Left lung (tissue), 10 donors: ENCODE results near the gene PTPRN2. TPM values are rescaled to one million over a fixed set of nuclear protein-coding genes. Genes with fewer than 3 reads are reported as not detected.

Source experiments
- ATAC-seq: fragments of 200-7000 bp; cut with Tn5 transposase; one replicate; pipeline ENCODE4 v1.9.1; 2020; ENCODE audit warnings: moderate library complexity
- DNase-seq, 4 donors: peaks; one replicate each; pipeline ENCODE4 v3.0.0-alpha.2; 2013 to 2020
- H3K27ac ChIP-seq, 2 donors: fragments of 200-600 bp; sonication (generic) in 1 of 2; one replicate each; pipeline versions ENCODE4 v1.5.0 to v1.8.0; 2020 to 2021
- H3K27me3 ChIP-seq, 2 donors: fragments of 200-600 bp; sonication (generic) in 1 of 2; one replicate each; pipeline versions ENCODE4 v1.5.0 to v1.8.0; 2020 to 2021
- H3K36me3 ChIP-seq, 2 donors: fragments of 200-600 bp; sonication (generic) in 1 of 2; one replicate each; pipeline versions ENCODE4 v1.5.0 to v1.8.0; 2020 to 2021
- H3K4me1 ChIP-seq, 2 donors: fragments of 200-600 bp; one replicate each; pipeline ENCODE4 v1.8.0; 2021
- H3K4me3 ChIP-seq, 2 donors: fragments of 200-600 bp; sonication (generic) in 1 of 2; one replicate each; pipeline versions ENCODE4 v1.5.0 to v1.8.0; 2020 to 2021; ENCODE audit warnings: mild to moderate bottlenecking in 1 of 2
- H3K9me3 ChIP-seq, 2 donors: fragments of 200-600 bp; sonication (generic) in 1 of 2; one replicate each; pipeline versions ENCODE4 v1.5.0 to v1.8.0; 2020 to 2021
- CTCF ChIP-seq, 2 donors: fragments of 200-600 bp; sonication (generic) in 1 of 2; IDR thresholded peaks; one replicate each; pipeline versions ENCODE4 v1.5.0 to v1.8.0; 2021; ENCODE audit warnings: antibody characterized with exemption in 2 of 2
- intact Hi-C, 2 donors: fragments of 100-400 bp; cut with DNase I; formaldehyde crosslinking; loops; one replicate each; pipeline versions ENCODE4 v1.11.2 to v1.14.2; 2022
- polyA plus RNA-seq, 6 donors: library from polyadenylated mRNA; unstranded; fragments of 120-200 nt; gene quantifications; one replicate each; pipeline ENCODE4 v1.2.1, GENCODE V29; 2013; ENCODE audit not compliant: insufficient read length in 6 of 6
- total RNA-seq, 2 donors: library from RNA; stranded (reverse); fragmentation: NEBNext Ultra II Directional; extraction: Animal tissue kit (Norgen Biotek cat#: 25700); gene quantifications; one replicate each; pipeline ENCODE4 v1.2.1, GENCODE V29; 2021
- donor health status: DM: no; HTN: yes; CAD: no.
- donor health status: DM: no; HTN: no; CAD: no.

Gene PTPRN2
- total and polyA plus RNA-seq, 8 donors = 4.0 to 7.8 (median 6.8) TPM

GRCh38 chr7:158077151-158077840 lies 510.3 kb downstream of the PTPRN2 start:
- DNase-seq (peak in 1 of 4 donors; percentile 32), ATAC-seq (no peak)
- Histone ChIP-seq H3K4me3 (no peak overlapping the region), H3K4me1 (no peaks in the 10 kb centered on the region), H3K9me3 (no peaks in the 10 kb centered on the region), H3K27ac (no peak overlapping the region), H3K27me3 (peaks cover 0 to 6% of the 10 kb centered on the region in 2 donors), H3K36me3 (no peaks in the 10 kb centered on the region)
- TF ChIP-seq CTCF (IDR thresholded peaks at IDR 0.05) = no peak
- intact Hi-C loops = no loop called here

- no peaks in the 10 kb centered on the region for H3K9me3 ChIP-seq
- no peak for TF ChIP-seq CTCF (IDR thresholded peaks at IDR 0.05)
- no peak overlapping the region for H3K4me3 ChIP-seq
- intact Hi-C loops = no loop called here
- H3K4me1 ChIP-seq = no peaks in the 10 kb centered on the region
- no peak overlapping the region for H3K27ac ChIP-seq
- peaks cover 0 to 6% of the 10 kb centered on the region in 2 donors for H3K27me3 ChIP-seq
- DNase-seq = peak in 2 of 4 donors; percentile 15 to 49
- ATAC-seq = no peak
- H3K36me3 ChIP-seq = no peaks in the 10 kb centered on the region
Observed at GRCh38 chr7:158076656-158077055, 511.0 kb downstream of the PTPRN2 start.

- no peak for TF ChIP-seq CTCF (IDR thresholded peaks at IDR 0.05)
- no peaks in the 10 kb centered on the region for H3K4me1 ChIP-seq
- intact Hi-C loops = no loop called here
- no peak overlapping the region for H3K4me3 ChIP-seq
- no peak overlapping the region for H3K27ac ChIP-seq
- no peaks in the 10 kb centered on the region for H3K9me3 ChIP-seq
- DNase-seq (peak in 1 of 4 donors; percentile 74), ATAC-seq (no peak)
- no peaks in the 10 kb centered on the region for H3K36me3 ChIP-seq
- H3K27me3 ChIP-seq = peaks cover 0 to 6% of the 10 kb centered on the region in 2 donors
Observed at GRCh38 chr7:158076215-158076614, 511.4 kb downstream of the PTPRN2 start.

GRCh38 chr7:158075633-158076001 lies 512.0 kb downstream of the PTPRN2 start:
- Histone ChIP-seq H3K9me3 (no peaks in the 10 kb centered on the region), H3K4me3 (no peak overlapping the region), H3K27ac (no peak overlapping the region), H3K36me3 (no peaks in the 10 kb centered on the region), H3K27me3 (peaks cover 0 to 6% of the 10 kb centered on the region in 2 donors), H3K4me1 (no peaks in the 10 kb centered on the region)
- no peak for TF ChIP-seq CTCF (IDR thresholded peaks at IDR 0.05)
- intact Hi-C loops = no loop called here
- DNase-seq = peak in 1 of 4 donors; percentile 48
- no peak for ATAC-seq

- Histone ChIP-seq H3K4me1 (no peaks in the 10 kb centered on the region), H3K27me3 (peaks cover 0 to 6% of the 10 kb centered on the region in 2 donors), H3K4me3 (no peak overlapping the region), H3K27ac (no peak overlapping the region), H3K9me3 (no peaks in the 10 kb centered on the region), H3K36me3 (no peaks in the 10 kb centered on the region)
- TF ChIP-seq CTCF (IDR thresholded peaks at IDR 0.05) = no peak
- no peak for ATAC-seq
- DNase-seq = peak in 2 of 4 donors; percentile 7 to 78
- intact Hi-C loops = no loop called here
Observed at GRCh38 chr7:158074896-158075632, 512.6 kb downstream of the PTPRN2 start.
